HG02588 (cell line): ENCODE data around the gene SLC26A9.

ENCODE experiments used
- ATAC-seq: cut with Tn5 transposase; IDR thresholded peaks from one replicate; pipeline ENCODE4 v1.9.1; 2021; ENCODE audit warnings: mild to moderate bottlenecking, moderate library complexity; ENCODE audit not compliant: unreplicated experiment

SLC26A9 gene

GRCh38 chr1:205943245-205943644, at the start of gene SLC26A9:
SLC26A9 (minus strand) TSS chr1:205943456; CDS start chr1:205935820, 7,636 bp downstream.
- no peak for ATAC-seq

GRCh38 chr1:205992218-205992882, 49.1 kb upstream of the SLC26A9 start:
- no peak for ATAC-seq

GRCh38 chr1:205991237-205991636, 48.0 kb upstream of the SLC26A9 start:
- ATAC-seq: no peak

GRCh38 chr1:205990226-205990625, 47.0 kb upstream of the SLC26A9 start:
- ATAC-seq: no peak

GRCh38 chr1:205989786-205990185, 46.5 kb upstream of the SLC26A9 start:
- no peak for ATAC-seq

- ATAC-seq: no peak
These were observed 45.3 kb upstream of the SLC26A9 start for GRCh38 chr1:205988585-205988995.

- no peak for ATAC-seq
These were observed 43.6 kb upstream of the SLC26A9 start for GRCh38 chr1:205986861-205987260.

- ATAC-seq: no peak
These were observed 43.0 kb upstream of the SLC26A9 start for GRCh38 chr1:205986292-205986691.

- ATAC-seq: no peak
These were observed 42.2 kb upstream of the SLC26A9 start for GRCh38 chr1:205985330-205986005.

GRCh38 chr1:205983925-205984725, 40.9 kb upstream of the SLC26A9 start:
- no peak for ATAC-seq

- ATAC-seq: no peak
These were observed 38.0 kb upstream of the SLC26A9 start for GRCh38 chr1:205981257-205981656.

GRCh38 chr1:205980237-205980870, 37.1 kb upstream of the SLC26A9 start:
- no peak for ATAC-seq

- ATAC-seq: no peak
These were observed 36.0 kb upstream of the SLC26A9 start for GRCh38 chr1:205979301-205979700.

GRCh38 chr1:205978676-205979075, 35.4 kb upstream of the SLC26A9 start:
- no peak for ATAC-seq

GRCh38 chr1:205977402-205978014, 34.3 kb upstream of the SLC26A9 start:
- ATAC-seq: no peak

GRCh38 chr1:205976708-205977401, 33.6 kb upstream of the SLC26A9 start:
- ATAC-seq: no peak

- no peak for ATAC-seq
These were observed 32.8 kb upstream of the SLC26A9 start for GRCh38 chr1:205976036-205976435.

- no peak for ATAC-seq
These were observed 32.2 kb upstream of the SLC26A9 start for GRCh38 chr1:205975387-205975998.

- no peak for ATAC-seq
These were observed 31.5 kb upstream of the SLC26A9 start for GRCh38 chr1:205974712-205975111.
